ENCODE measurements around the gene DOC2A. TPM values are rescaled to one million over a fixed set of nuclear protein-coding genes. Genes with fewer than 3 reads are reported as not detected.

The DOC2A gene
- polyA plus RNA-seq, 12 donors = 0.30 to 1.4 (median 0.94) TPM; not detected in 2

DNA sequence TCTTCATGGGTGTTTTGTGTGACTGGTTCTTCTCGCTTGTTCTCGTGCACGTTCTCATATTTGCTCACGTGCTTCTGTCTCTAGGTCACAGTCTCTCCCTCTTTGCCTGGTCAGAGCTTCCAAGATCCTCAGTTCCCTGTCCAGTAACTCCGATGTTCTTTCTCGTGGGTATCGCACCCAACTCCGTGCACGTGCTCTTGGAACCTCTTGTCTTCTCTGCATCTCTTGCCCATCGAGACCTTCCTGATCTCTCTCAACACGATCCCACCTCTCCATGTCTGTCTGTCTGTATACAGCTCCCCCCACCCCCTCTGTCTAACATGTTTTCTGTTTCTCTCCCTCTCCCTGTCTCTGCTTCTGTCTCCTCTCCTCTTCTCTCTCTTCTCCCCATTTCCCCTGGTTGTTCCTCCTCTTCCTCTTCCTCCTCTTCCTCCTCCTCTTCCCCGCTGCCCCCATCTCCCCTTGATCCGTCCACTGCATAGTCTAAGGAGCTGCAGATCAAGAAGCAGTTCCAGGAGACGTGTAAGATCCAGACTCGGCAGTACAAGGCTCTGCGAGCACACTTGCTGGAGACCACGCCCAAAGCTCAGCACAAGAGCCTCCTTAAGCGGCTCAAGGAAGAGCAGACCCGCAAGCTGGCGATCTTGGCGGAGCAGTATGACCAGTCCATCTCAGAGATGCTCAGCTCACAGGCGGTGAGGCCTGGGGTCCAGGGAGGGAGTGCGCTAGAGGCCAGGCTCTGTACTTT, 21.5 kb downstream of the DOC2A start:
- no peak for DNase-seq

DNA sequence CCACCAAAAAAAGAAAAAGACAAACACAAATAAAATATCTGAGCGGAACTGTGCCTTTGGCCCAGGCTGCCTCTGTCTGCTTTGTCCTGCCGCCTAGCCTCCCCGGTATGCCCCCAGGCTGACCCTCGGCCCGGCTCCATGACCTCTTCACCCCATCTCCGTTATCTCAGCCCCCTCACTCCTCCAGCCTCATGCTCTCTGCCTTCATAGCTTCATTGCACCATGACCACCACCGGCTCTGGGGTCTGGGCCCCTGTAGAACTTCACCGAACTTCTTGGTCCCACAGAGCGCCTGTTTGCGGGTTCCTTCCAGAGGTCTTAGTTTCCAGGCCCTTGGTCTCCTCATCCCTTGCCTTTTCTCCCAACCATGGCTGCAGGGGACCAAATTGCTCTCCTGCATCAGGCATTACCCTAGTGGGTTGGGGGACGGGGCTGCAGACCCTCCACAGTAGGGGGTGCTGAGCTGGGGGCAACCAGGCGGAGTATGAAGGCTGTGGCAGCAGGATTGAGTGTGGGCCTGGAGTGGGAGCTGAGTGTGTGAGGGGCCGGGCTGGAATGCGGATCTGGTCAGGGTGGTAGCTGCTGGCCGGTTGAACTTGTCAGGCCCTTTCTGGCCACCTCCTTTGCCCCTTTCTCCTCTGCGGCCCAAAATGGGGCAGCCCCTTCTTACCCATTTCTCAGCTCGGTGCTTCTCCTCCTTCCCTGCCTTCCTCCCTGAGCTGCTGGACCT, 22.3 kb downstream of the DOC2A start:
- no peak for DNase-seq

DNA sequence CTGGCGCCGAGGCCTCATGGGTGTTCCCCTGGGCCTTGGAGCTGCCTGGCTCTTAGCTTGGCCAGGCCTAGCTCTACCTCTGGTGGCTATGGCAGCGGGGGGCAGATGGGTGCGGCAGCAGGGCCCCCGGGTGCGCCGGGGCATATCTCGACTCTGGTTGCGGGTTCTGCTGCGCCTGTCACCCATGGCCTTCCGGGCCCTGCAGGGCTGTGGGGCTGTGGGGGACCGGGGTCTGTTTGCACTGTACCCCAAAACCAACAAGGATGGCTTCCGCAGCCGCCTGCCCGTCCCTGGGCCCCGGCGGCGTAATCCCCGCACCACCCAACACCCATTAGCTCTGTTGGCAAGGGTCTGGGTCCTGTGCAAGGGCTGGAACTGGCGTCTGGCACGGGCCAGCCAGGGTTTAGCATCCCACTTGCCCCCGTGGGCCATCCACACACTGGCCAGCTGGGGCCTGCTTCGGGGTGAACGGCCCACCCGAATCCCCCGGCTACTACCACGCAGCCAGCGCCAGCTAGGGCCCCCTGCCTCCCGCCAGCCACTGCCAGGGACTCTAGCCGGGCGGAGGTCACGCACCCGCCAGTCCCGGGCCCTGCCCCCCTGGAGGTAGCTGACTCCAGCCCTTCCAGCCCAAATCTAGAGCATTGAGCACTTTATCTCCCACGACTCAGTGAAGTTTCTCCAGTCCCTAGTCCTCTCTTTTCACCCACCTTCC, 23.3 kb downstream of the DOC2A start:
- no peak for DNase-seq

DNA sequence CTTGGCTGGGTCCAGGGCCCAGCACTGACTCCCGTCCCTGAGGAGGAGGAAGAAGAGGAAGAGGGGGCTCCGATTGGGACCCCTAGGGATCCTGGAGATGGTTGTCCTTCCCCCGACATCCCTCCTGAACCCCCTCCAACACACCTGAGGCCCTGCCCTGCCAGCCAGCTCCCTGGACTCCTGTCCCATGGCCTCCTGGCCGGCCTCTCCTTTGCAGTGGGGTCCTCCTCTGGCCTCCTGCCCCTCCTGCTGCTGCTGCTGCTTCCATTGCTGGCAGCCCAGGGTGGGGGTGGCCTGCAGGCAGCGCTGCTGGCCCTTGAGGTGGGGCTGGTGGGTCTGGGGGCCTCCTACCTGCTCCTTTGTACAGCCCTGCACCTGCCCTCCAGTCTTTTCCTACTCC, 23.9 kb downstream of the DOC2A start:
- no peak for DNase-seq

DNA sequence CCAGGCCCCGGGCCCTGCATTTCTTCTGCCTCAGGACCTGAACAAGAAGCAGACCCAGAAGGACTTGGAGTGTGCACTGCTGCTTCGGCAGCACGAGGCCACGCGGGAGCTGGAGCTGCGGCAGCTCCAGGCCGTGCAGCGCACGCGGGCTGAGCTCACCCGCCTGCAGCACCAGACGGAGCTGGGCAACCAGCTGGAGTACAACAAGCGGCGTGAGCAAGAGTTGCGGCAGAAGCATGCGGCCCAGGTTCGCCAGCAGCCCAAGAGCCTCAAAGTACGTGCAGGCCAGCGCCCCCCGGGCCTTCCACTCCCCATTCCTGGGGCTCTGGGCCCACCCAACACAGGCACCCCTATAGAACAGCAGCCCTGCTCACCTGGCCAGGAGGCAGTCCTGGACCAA, 24.6 kb downstream of the DOC2A start:
- no peak for DNase-seq

DNA sequence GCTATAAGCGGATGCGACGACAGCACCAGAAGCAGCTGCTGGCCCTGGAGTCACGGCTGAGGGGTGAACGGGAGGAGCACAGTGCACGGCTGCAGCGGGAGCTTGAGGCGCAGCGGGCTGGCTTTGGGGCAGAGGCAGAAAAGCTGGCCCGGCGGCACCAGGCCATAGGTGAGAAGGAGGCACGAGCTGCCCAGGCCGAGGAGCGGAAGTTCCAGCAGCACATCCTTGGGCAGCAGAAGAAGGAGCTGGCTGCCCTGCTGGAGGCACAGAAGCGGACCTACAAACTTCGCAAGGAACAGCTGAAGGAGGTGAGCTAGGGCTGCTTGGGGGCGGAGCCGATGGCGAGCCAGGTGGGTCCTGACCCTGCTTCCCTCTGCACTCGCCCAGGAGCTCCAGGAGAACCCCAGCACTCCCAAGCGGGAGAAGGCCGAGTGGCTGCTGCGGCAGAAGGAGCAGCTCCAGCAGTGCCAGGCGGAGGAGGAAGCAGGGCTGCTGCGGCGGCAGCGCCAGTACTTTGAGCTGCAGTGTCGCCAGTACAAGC, 25.5 kb downstream of the DOC2A start:
- DNase-seq = no peak

DNA sequence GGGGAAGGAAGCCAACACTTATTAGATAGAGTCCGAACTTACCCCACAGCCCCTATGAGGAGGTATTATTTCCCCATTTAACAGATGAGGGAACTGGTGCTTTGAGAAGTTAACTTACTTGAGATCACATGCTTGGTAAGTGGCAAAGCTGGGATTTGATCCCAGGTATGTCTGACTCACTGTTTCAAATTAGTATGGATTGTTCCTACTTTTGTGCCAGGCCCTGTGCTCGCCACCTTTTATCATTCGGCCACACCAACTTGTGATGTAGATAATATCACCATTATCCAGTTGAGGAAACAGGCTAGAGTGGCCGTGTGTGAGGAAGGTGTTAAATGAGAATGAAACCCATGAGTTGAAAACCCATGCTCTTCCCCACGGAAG, 26.1 kb downstream of the DOC2A start:
- no peak for DNase-seq

DNA sequence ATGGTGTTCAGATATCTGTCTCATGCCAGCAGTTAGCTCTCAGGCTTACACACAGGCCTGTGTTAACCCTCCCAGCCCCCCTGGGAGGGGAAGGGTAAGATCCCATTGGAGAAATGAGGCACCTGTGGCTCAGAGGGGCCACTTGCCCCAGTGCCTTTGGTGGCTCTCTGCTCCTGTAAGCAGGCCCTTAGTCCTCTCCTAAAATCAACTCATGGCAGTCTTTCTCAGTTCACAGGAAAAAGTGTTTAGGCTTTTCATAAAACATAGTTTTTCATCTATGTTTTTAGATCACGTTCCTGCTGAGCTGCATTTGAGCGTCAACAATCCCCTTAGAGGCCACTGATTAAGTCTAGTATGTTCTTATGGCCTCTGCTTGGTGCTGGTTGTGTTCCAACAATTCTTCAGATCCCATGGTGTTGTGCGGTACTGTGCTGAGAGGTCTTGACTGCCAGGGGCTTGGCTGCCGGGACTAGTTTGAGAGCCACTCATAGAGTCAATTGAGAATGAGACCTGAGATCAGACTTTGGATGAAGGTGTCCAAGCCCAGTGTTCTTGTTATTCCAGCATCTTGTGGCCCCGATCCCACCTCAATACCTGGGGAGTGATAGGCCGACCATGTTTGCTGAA, 26.6 kb downstream of the DOC2A start:
- DNase-seq = no peak

DNA sequence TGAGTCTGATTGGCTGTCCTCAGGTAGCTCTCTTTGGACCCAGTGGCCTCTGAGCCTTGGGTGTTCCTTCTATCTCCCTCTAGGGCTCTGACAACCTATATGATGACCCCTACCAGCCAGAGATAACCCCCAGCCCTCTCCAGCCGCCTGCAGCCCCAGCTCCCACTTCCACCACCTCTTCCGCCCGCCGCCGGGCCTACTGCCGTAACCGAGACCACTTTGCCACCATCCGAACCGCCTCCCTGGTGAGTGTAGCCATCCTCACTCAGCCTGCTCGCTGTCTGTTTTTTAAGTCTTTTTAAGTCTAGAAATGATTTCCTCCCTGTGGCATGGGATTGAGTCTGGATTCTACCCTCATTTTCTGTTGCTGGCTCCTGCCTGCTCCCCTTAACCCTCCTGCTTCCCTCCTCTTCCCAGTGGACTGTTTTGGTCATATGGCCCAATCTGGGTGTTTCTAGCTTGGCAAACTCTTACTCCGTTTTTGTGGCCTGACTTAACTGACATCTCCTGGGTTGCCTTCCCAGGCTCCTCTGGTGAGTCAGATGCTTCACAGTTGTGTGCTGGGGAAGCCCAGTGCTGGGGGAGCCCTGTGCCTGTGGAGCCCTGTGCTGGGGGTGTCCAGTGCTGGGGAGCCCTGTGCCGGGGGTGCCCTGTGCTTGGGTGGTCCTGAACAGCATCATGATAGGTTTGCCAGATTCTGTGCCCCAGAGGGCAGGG, 27.2 kb downstream of the DOC2A start:
- no peak for DNase-seq

DNA sequence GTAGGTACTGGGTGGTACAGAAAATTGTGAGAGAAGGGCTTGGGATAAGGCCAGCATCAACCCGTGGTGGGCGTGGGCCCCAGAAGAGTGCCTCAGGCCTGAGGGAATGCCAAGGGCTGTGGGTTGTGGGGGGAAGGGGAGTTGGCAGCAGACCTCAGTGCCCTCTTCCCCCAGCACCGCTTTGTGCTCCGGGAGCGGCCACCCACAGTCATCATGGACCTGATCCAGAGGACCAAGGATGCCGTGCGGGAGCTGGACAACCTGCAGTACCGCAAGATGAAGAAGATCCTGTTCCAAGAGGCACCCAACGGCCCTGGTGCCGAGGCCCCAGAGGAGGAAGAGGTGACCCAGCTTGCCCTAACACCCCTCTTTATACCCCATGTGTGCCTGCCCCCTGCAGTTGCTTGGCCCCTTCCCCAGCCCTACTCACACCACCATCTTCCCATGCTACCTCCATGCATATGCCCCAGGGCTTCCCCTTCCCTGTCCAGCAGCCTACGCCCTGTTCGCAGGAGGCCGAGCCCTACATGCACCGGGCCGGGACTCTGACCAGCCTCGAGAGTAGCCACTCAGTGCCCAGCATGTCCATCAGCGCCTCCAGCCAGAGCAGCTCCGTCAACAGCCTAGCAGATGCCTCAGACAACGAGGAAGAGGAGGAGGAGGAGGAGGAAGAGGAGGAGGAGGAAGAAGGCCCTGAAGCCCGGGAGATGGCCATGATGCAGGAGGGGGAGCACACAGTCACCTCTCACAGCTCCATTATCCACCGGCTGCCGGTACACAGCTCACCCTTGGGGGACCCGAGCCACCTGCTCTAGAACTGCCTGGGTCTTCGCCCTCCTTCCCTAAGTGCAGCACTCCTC, 28.0 kb downstream of the DOC2A start:
- DNase-seq = no peak

DNA sequence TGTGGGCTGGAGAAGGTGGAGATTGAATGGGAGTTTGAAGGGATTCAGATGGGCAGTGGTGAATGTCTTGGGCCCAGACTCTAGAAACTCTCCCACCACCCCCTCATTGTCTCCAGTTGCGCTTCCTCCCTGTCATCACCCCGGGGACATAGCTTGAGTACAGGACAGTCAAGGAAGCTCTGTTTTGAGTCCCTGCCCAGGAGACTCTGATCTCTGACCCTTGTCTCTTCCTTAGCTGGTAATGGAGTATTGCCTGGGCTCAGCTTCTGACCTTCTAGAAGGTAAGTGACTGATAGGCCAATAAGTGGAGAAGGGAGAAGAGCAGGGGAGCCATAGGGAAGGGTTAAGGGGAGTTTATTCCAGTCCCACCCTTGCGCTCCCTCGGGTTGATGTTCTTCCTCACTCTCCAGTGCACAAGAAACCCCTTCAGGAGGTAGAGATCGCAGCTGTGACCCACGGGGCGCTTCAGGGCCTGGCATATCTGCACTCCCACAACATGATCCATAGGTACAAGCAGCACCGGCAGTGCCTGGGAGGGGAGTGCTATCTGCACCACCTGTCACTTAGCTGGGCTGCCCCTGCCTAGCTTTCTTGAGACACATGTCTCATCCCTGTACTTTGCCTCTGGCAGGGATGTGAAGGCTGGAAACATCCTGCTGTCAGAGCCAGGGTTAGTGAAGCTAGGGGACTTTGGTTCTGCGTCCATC, 32.1 kb downstream of the DOC2A start:
- no peak for DNase-seq

DNA sequence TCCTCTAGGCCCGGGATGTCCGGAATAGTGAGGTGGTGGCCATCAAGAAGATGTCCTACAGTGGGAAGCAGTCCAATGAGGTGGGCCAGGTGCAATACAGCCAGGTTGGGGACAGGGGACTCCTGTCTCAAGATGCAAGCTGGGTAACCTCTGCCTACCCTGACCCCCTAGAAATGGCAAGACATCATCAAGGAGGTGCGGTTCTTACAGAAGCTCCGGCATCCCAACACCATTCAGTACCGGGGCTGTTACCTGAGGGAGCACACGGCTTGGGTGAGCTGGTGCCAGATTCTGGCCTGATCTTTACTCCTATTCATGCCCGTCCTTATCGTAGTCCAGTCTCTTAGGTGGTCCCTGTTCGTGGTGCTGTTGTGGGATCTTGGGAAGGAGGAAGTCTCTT, 32.7 kb downstream of the DOC2A start:
- DNase-seq = no peak

DNA sequence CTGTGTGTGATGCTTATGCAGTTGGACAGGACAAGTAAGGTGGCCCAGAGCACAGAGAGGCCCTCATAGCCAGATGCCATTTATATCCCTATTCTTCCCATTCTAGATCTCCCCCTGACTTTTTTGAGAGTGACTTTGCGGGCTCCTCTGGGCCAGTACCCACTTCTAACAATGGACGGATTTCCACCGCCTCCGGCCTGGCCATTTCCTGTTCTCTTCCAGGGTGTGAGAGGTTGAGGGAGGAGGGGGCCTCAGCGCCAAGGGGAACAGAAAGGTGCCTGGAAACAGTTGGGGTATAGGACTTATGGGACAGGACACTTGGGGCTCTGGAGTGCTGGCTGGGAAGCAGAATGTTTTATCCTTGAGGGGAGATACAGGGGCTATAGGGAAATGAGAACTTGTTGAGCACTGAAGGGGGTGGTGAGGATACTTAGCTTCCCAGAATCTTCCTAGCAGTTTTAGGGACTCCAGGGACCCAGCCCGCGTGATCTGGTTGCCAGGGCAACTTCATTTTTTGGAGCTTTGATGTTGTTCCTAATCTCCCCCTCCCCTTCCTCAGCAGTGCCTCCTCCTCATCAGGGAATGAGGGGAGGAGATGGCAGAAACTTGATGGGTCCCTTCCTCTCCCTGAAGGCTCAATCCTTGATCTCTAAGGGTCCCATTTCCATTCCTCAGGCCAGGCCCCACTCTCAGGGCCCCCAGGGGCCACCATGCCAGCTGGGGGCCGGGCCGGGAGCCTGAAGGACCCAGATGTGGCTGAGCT, 33.6 kb downstream of the DOC2A start:
- DNase-seq = no peak

DNA sequence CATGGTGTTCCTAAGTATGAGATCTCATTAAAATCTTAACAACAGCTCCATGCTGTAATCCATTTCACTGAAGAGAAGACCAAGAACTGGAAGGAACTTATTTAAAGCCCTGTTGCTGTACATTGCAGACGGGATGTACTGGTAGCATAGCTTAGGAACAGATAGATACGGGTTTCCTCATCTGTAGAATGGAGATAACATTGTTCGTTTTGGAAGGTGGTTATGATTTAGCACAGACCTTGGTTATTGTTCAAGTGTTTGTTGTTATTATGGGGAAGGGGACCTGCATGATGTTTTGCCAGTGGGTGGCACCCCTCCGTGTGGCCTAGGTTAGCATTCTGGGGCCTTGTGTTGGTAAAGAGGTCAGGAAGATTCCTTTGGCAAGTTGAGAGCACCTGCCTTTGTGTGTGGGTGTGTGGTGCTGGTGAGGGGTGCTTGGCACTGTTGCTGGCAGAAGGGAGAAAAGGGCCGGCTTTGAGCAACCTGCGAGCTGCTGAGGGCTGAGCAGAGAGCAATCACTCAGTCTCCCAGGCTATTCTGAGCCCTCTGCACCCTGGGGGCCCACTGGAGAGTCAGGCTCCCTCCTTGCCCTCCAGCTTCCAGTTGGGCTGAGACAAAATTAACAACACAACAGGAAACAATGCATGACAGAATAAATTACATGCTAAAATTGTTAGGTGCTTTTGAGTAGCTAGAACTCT, 34.9 kb downstream of the DOC2A start:
- DNase-seq = no peak

DNA sequence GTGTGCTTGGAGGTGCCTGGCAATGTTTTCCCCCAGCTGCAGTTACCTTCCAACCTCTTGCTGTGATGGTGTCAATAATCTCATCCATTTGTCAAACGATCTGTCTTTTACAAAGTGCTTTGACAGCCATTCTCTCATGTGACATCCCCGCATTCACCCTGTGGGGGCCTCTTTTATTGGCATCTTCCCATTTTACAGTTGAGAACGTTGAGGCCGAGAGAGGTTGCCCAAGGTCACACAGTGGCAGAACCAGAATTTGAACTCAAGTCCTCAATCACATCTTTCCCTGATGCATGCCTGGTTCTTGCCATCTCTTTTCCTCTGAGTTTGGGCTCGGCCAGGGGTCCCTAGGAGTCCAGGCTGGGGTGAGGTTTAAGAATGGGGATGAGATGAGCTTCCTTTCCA, 35.7 kb downstream of the DOC2A start:
- no peak for DNase-seq

DNA sequence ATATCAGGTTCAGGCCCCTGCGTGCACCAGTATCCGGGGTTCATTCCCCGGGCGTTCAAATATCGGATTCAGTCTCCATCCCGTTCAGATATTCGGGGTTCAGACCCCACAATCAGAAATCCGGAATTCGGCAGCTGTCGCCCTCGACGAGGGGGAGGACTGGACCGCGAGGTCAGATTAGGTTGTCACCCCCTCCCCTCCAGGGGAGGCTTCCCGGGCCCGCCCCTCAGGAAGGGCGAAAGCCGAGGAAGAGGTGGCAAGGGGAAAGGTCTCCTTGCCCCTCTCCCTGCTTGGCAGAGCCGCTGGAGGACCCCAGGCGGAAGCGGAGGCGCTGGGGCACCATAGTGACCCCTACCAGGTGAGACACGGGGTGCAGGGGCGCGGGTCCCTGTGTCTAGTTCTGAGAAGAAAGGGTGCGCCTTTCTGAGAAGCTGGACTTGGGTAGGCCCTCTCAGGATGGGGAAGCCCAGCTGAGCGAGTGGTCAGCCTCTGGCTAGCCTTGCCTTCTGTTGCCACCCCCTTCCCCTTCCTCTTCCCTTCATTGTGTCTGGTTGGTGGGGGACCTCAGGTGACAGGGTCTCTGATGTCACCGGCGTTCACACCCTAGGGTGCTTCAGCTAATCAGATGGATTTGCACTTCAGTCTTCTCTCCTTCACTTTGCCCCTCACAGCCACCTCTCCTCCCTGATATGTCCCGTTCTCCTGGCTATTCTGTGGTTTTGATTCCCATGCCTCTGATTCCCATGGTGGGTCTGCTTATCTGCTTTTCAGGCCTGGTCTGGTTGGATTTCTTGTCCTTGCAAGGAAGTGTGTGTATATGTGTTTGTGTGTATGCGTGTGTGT, 36.3 kb downstream of the DOC2A start:
- peak; percentile 18 for DNase-seq

All from muscle of arm (tissue), 12 donors.